K562 (cell line): ENCODE data around the gene CELF4. TPM values are rescaled to one million over a fixed set of nuclear protein-coding genes. Genes with fewer than 3 reads are reported as not detected.

Source experiments
- CBX2 ChIP-seq: fragments of 200-600 bp; sonication (generic); IDR thresholded peaks from one replicate; pipeline ENCODE4 v1.6.1; 2012; ENCODE audit warnings: mild to moderate bottlenecking, low read length, inconsistent platforms; ENCODE audit not compliant: insufficient read depth, poor library complexity, severe bottlenecking
- CCAR2 ChIP-seq: fragments of 200-400 bp; formaldehyde crosslinking; IDR thresholded peaks from 2 replicates; pipeline ENCODE4 v1.6.1; 2017; ENCODE audit warnings: mild to moderate bottlenecking, low read depth, low read length
- E2F1 ChIP-seq: sonication (generic); formaldehyde crosslinking; IDR thresholded peaks from 2 replicates; pipeline ENCODE4 v1.8.1; 2023; ENCODE audit warnings: mild to moderate bottlenecking, missing genetic modification reagents, moderate library complexity
- FOXK2 ChIP-seq, 2 experiments: fragments of 450-650 bp; IDR thresholded peaks in 1 of 2; conservative IDR thresholded peaks in 1 of 2; 2 replicates each; pipeline ENCODE4 v1.6.1; 2016; ENCODE audit warnings: low read depth in 2 of 2, mild to moderate bottlenecking in 1 of 2
- HDAC1 ChIP-seq, 2 experiments: fragments of 450-650 bp; IDR thresholded peaks; 2 replicates each; pipeline ENCODE4 v1.6.1; 2016 to 2017; ENCODE audit warnings: inconsistent platforms in 1 of 2, mild to moderate bottlenecking in 1 of 2, moderate library complexity in 1 of 2
- HDAC6 ChIP-seq: IDR thresholded peaks from 2 replicates; pipeline ENCODE4 v1.6.1; 2012; ENCODE audit warnings: low read depth, mild to moderate bottlenecking, control low read depth, inconsistent platforms, low read length, moderate library complexity
- ILF3 ChIP-seq: fragments of 450-650 bp; IDR thresholded peaks from 2 replicates; pipeline ENCODE4 v1.6.1; 2018; ENCODE audit warnings: antibody characterized with exemption, mild to moderate bottlenecking, moderate library complexity, borderline replicate concordance
- KDM5B ChIP-seq: fragments of 200-600 bp; sonication (generic); IDR thresholded peaks from 2 replicates; pipeline ENCODE4 v1.6.1; 2012; ENCODE audit warnings: low read depth, mild to moderate bottlenecking, moderate library complexity, low read length, control low read depth, inconsistent platforms; ENCODE audit not compliant: insufficient replicate concordance
- L3MBTL2 ChIP-seq: fragments of 450-650 bp; IDR thresholded peaks from 2 replicates; pipeline ENCODE4 v1.6.1; 2016; ENCODE audit warnings: mild to moderate bottlenecking, moderate library complexity
- LEF1 ChIP-seq: fragments of 450-650 bp; IDR thresholded peaks from 2 replicates; pipeline ENCODE4 v1.6.1; 2016; ENCODE audit warnings: mild to moderate bottlenecking
- MCM5 ChIP-seq: fragments of 450-650 bp; IDR thresholded peaks from 2 replicates; pipeline ENCODE4 v1.6.1; 2016; ENCODE audit warnings: low read depth
- NFIX ChIP-seq: fragments of 250-450 bp; sonication (Bioruptor Pico); IDR thresholded peaks from 2 replicates; pipeline ENCODE4 v1.4.0; 2020; ENCODE audit warnings: low read depth, mild to moderate bottlenecking, moderate library complexity
- NFXL1 ChIP-seq: fragments of 450-650 bp; formaldehyde crosslinking; IDR thresholded peaks from 2 replicates; pipeline ENCODE4 v1.4.0; 2021; ENCODE audit warnings: mild to moderate bottlenecking
- NFYB ChIP-seq: IDR thresholded peaks from 2 replicates; pipeline ENCODE4 v1.6.1; 2011; ENCODE audit warnings: mild to moderate bottlenecking, moderate library complexity; ENCODE audit not compliant: insufficient read length; ENCODE audit errors: extremely low read depth
- POLR2AphosphoS5 ChIP-seq: IDR thresholded peaks from 2 replicates; pipeline ENCODE4 v1.6.1; 2011; ENCODE audit warnings: mild to moderate bottlenecking, low read depth, low read length, moderate library complexity; ENCODE audit not compliant: control insufficient read depth, insufficient read depth
- RBM25 ChIP-seq: fragments of 200-400 bp; formaldehyde crosslinking; IDR thresholded peaks from 2 replicates; pipeline ENCODE4 v1.6.1; 2018; ENCODE audit warnings: low read length, low read depth, moderate library complexity; ENCODE audit not compliant: severe bottlenecking
- RUNX1 ChIP-seq: sonication (generic); IDR thresholded peaks from 2 replicates; pipeline ENCODE4 v1.6.1; 2016; ENCODE audit warnings: antibody characterized with exemption, low read depth
- SRSF1 ChIP-seq: fragments of 200-400 bp; formaldehyde crosslinking; IDR thresholded peaks from 2 replicates; pipeline ENCODE4 v1.6.1; 2017; ENCODE audit warnings: mild to moderate bottlenecking, low read depth, low read length, moderate library complexity
- TAL1 ChIP-seq: fragments of 450-650 bp; IDR thresholded peaks from 2 replicates; pipeline ENCODE4 v1.6.1; 2016; ENCODE audit warnings: mild to moderate bottlenecking
- U2AF2 ChIP-seq: fragments of 200-400 bp; formaldehyde crosslinking; optimal IDR thresholded peaks from 2 replicates; pipeline ENCODE3; 2017; ENCODE audit warnings: low read depth, mild to moderate bottlenecking, low read length
- YY1 ChIP-seq, 3 experiments: IDR thresholded peaks; 2 replicates each; pipeline ENCODE4 v1.6.1; 2011; ENCODE audit warnings: low read length in 2 of 3, mild to moderate bottlenecking in 2 of 3, moderate library complexity in 2 of 3, borderline replicate concordance in 1 of 3, control low read depth in 1 of 3, low read depth in 1 of 3; ENCODE audit not compliant: insufficient read depth in 3 of 3, insufficient replicate concordance in 2 of 3, control insufficient read depth in 1 of 3, insufficient read length in 1 of 3; ENCODE audit errors: extremely low read depth in 1 of 3
- ZNF184 ChIP-seq: sonication (generic); formaldehyde crosslinking; IDR thresholded peaks from 2 replicates; pipeline ENCODE4 v1.5.0; 2020; ENCODE audit warnings: missing genetic modification reagents
- ZNF217 ChIP-seq: sonication (generic); formaldehyde crosslinking; IDR thresholded peaks from 2 replicates; pipeline ENCODE4 v1.8.0; 2022; ENCODE audit warnings: mild to moderate bottlenecking, missing genetic modification reagents
- ZNF282 ChIP-seq: sonication (generic); formaldehyde crosslinking; IDR thresholded peaks from 2 replicates; pipeline ENCODE4 v1.8.1; 2023; ENCODE audit warnings: missing genetic modification reagents
- ZNF551 ChIP-seq: fragments of 250-450 bp; sonication (Bioruptor Pico); IDR thresholded peaks from 2 replicates; pipeline ENCODE4 v1.5.0; 2021; ENCODE audit warnings: mild to moderate bottlenecking, moderate library complexity
- polyA plus RNA-seq, 8 experiments: library from polyadenylated mRNA; depleted of rRNA in 4 of 8; stranded (reverse) in 5 of 8; unstranded in 3 of 8; fragments of >200 nt; fragmentation: Nextera tagmentation in 2 of 8; fragmentation: Illumina TruSeq in 1 of 8; extraction: Ambion mirVana in 2 of 8; extraction: Trizol in 1 of 8; gene quantifications; 2 replicates each; pipeline versions ENCODE4 v1.2.1 to v1.2.3, GENCODE V29; 2011 to 2014; ENCODE audit warnings: inconsistent platforms in 1 of 8, missing spikeins in 1 of 8
- total RNA-seq, 7 experiments: library from RNA; depleted of rRNA in 6 of 7; stranded (reverse); fragments of >200 nt in 6 of 7; fragmentation: Illumina TruSeq in 2 of 7; extraction: Trizol in 2 of 7; gene quantifications; 2 replicates each; pipeline versions ENCODE4 v1.2.1 to v1.2.3, GENCODE V29; 2011 to 2021; ENCODE audit warnings: low replicate concordance in 1 of 7
- TF ChIP-seq, protein P1 (sequence below): IDR thresholded peaks from 2 replicates; pipeline ENCODE4 v1.6.1; 2011; ENCODE audit not compliant: insufficient read length; ENCODE audit errors: extremely low read depth
- TF ChIP-seq, protein P2 (sequence below): fragments of 250-450 bp; sonication (Bioruptor Pico); IDR thresholded peaks from 2 replicates; pipeline ENCODE4 v1.5.0; 2021

Gene CELF4
- total and polyA plus RNA-seq, 9 of the 15 experiments (the other 6 are each of a cell fraction or from before 2014, with no cell fraction given) = 0.04 to 0.24 (median 0.07) TPM; not detected in 3

DNA sequence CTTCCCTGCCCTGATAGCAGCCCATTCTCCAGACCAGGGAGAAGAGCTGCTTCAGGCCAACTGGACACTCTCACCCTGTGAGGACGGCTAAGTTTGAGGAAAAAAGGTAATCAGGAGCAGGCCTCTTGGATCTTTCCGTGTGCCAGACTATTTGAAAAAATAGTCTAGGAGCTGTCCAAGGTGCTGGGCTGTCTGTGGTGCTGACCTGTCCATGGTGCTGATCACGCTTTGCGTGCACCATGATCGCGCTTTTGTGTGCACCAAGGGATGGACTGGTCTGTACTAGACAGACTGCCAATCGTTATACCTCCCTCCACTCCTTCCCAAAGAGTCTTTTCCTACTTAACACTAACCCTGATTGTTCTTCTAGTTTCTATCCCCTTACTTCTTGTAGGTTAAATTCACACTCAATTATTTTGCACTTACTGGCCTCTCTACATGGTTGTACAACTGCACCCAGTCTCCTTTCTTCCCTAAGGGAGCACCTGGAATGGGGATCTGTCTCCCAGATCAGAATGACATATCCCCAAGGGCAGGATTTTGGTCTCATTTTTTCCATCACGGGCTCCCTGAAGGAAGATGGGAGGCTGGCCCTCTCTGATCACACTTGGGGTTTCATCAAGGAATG, 295.4 kb downstream of the CELF4 start (continued):
- TF ChIP-seq YY1 (IDR thresholded peaks at IDR 0.05; ENCODE audit: borderline replicate concordance in 1 of 3, control insufficient read depth in 1 of 3, extremely low read depth in 1 of 3, insufficient read depth in 3 of 3, insufficient read length in 1 of 3, insufficient replicate concordance in 2 of 3, low read depth in 1 of 3, low read length in 2 of 3) (peak in 1 of 3 experiments; percentile 19), HDAC1 (IDR thresholded peaks at IDR 0.05) (peak in 1 of 2 experiments; percentile 92; a peak in 2 of 4 replicates), TAL1 (no peak), CBX2 (no peak), E2F1 (CRISPR knock-in tag) (peak; percentile 98), L3MBTL2 (no peak), ILF3 (no peak), RUNX1 (no peak), KDM5B (no peak), HDAC6 (no peak), MCM5 (no peak), ZNF184 (peak; percentile 90), NFYB (no peak), ZNF282 (CRISPR knock-in tag) (no peak; the same call in 1 of the 2 replicates), RBM25 (no peak), FOXK2 (conservative IDR thresholded peaks at IDR 0.05 in 1 of 2, IDR thresholded peaks at IDR 0.05 in 1 of 2; ENCODE audit: low read depth in 2 of 2) (no peak), LEF1 (no peak), NFXL1 (CRISPR knock-in tag) (no peak), ZNF551 (no peak), SRSF1 (no peak), U2AF2 (no peak), NFIX (CRISPR knock-in tag) (no peak), ZNF217 (CRISPR knock-in tag) (peak; percentile 95), CCAR2 (no peak), POLR2AphosphoS5 (no peak)
- TF ChIP-seq, protein P1, sequence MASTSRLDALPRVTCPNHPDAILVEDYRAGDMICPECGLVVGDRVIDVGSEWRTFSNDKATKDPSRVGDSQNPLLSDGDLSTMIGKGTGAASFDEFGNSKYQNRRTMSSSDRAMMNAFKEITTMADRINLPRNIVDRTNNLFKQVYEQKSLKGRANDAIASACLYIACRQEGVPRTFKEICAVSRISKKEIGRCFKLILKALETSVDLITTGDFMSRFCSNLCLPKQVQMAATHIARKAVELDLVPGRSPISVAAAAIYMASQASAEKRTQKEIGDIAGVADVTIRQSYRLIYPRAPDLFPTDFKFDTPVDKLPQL = no peak
- TF ChIP-seq, protein P2, sequence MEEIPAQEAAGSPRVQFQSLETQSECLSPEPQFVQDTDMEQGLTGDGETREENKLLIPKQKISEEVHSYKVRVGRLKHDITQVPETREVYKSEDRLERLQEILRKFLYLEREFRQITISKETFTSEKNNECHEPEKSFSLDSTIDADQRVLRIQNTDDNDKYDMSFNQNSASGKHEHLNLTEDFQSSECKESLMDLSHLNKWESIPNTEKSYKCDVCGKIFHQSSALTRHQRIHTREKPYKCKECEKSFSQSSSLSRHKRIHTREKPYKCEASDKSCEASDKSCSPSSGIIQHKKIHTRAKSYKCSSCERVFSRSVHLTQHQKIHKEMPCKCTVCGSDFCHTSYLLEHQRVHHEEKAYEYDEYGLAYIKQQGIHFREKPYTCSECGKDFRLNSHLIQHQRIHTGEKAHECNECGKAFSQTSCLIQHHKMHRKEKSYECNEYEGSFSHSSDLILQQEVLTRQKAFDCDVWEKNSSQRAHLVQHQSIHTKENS (CRISPR knock-in tag) = no peak
